Hepatocyte (in vitro differentiated cells): Measurements from ENCODE around the gene TTC33. TPM values are rescaled to one million over a fixed set of nuclear protein-coding genes. Genes with fewer than 3 reads are reported as not detected.

Experiments used
- DNase-seq: peaks from one replicate; pipeline ENCODE4 v3.0.0-alpha.2; 2016; ENCODE audit warnings: low spot score
- H2AFZ ChIP-seq: fragments of 200-600 bp; sonication (generic); 2 replicates; pipeline ENCODE4 v1.6.0; 2016; ENCODE audit warnings: antibody characterized with exemption, mild to moderate bottlenecking
- H3K27ac ChIP-seq: fragments of 200-600 bp; sonication (generic); 2 replicates; pipeline ENCODE4 v1.5.1; 2016; ENCODE audit warnings: mild to moderate bottlenecking
- H3K27me3 ChIP-seq: fragments of 200-600 bp; sonication (generic); 2 replicates; pipeline ENCODE4 v1.6.1; 2016
- H3K36me3 ChIP-seq: fragments of 200-600 bp; sonication (generic); replicated peaks from 2 replicates; pipeline ENCODE4 v1.5.1; 2016; ENCODE audit warnings: low read depth; ENCODE audit not compliant: insufficient read depth
- H3K4me1 ChIP-seq: fragments of 200-600 bp; sonication (generic); 2 replicates; pipeline ENCODE4 v1.5.1; 2016; ENCODE audit warnings: mild to moderate bottlenecking, moderate library complexity; ENCODE audit not compliant: insufficient read depth
- H3K4me2 ChIP-seq: fragments of 200-600 bp; sonication (generic); 2 replicates; pipeline ENCODE4 v1.6.0; 2016
- H3K4me3 ChIP-seq: fragments of 200-600 bp; sonication (generic); 2 replicates; pipeline ENCODE4 v1.5.1; 2016; ENCODE audit warnings: mild to moderate bottlenecking
- H3K79me2 ChIP-seq: fragments of 200-600 bp; sonication (generic); 2 replicates; pipeline ENCODE4 v1.6.0; 2017; ENCODE audit warnings: mild to moderate bottlenecking
- H3K9me2 ChIP-seq: fragments of 200-600 bp; sonication (generic); replicated peaks from 2 replicates; pipeline ENCODE4 v1.6.0; 2017; ENCODE audit warnings: mild to moderate bottlenecking; ENCODE audit not compliant: insufficient read depth
- H3K9me3 ChIP-seq: fragments of 200-600 bp; sonication (generic); 2 replicates; pipeline ENCODE4 v1.5.1; 2016; ENCODE audit warnings: low read depth, mild to moderate bottlenecking
- H4K20me1 ChIP-seq: fragments of 200-600 bp; sonication (generic); 2 replicates; pipeline ENCODE4 v1.6.0; 2016; ENCODE audit warnings: mild to moderate bottlenecking; ENCODE audit not compliant: insufficient read depth, poor library complexity, severe bottlenecking
- EZH2 ChIP-seq: fragments of 200-600 bp; sonication (generic); IDR thresholded peaks from 2 replicates; pipeline ENCODE4 v1.6.1; 2016; ENCODE audit warnings: antibody characterized with exemption, mild to moderate bottlenecking, borderline replicate concordance
- EZH2phosphoT487 ChIP-seq: fragments of 200-600 bp; sonication (generic); IDR thresholded peaks from one replicate; pipeline ENCODE4 v1.6.1; 2018; ENCODE audit warnings: antibody characterized with exemption, mild to moderate bottlenecking, low read depth, moderate library complexity; ENCODE audit not compliant: unreplicated experiment, severe bottlenecking
- WGBS: methylation state at CpG from one replicate; pipeline ENCODE4 v1.1.6; 2016; ENCODE audit warnings: low lambda C conversion rate; ENCODE audit errors: missing lambda C conversion rate; 5-methylcytosine and 5-hydroxymethylcytosine counted together
- polyA plus RNA-seq: library from polyadenylated mRNA; unstranded; fragments of >200 nt; fragmentation: Nextera tagmentation; extraction: Ambion mirVana; gene quantifications from 2 replicates; pipeline ENCODE4 v1.2.1, GENCODE V29; 2016
- total RNA-seq: library from RNA; depleted of rRNA; stranded (reverse); fragments of >200 nt; gene quantifications from 2 replicates; pipeline ENCODE4 v1.2.3, GENCODE V29; 2014
- TF ChIP-seq, protein P1 (sequence below): fragments of 200-600 bp; sonication (generic); IDR thresholded peaks from 2 replicates; pipeline ENCODE4 v1.5.1; 2016; ENCODE audit warnings: antibody characterized with exemption, mild to moderate bottlenecking; ENCODE audit not compliant: poor library complexity

TTC33 gene
- total and polyA plus RNA-seq, 2 experiments from 2014 or later = 5.6 to 19.3 TPM

DNA sequence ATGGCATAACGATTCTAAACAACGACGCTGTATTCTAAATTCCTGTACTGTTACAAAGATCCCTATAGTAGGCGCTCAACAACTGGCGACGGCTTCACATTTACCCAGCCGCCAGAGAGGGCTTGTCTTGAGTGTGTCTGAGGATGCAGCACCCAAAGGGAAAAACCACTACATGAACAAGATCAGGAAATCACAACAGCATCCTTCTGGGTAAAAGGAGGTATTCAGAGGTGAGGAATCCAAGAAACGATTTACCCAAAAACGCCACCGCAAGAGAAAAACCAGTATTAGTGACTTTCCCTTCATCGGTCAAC is 711 bp downstream of the TTC33 start:
- peak overlapping the region; percentile 91 for H2AFZ ChIP-seq
- no peaks in the 10 kb centered on the region for H3K36me3 ChIP-seq
- 3% methylated on average over 11 of the region's 11 CpGs for WGBS

DNA sequence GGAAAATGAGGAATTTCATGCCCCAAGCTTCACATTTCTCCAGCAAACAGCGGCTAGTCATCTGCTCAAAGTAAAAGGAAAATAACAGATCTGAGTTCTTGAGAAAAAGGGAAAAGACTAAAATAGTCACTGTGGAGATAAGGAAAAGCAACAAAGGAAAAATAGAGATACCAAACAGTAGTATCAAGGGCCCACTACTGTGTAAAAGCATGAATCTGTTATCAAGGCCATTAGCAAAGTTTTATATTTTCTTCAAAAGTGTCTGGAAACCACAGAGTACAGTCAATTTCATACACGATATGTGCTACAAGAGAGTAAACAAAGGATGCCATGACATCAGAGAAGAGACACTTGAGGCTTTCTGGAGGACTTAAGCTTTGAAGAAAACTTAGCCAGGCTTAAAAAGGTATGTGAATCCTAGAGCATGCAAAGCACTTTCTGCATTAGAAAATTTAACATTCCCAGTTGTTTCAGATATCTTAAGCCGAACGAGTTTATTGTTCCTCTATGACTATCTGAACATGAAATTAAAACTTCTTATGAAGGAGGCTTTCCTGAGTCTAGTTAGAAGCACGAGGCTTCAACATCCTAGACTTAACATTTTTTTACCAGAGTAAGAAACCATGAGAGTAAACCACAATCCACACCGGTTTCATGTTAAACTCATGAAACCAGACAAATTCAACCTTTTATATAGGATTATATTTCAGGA is 1.2 kb downstream of the TTC33 start:
- Histone ChIP-seq H2AFZ (peak overlapping the region; percentile 58), H4K20me1 (no peaks in the 10 kb centered on the region), H3K9me2 (no peaks in the 10 kb centered on the region), H3K36me3 (no peaks in the 10 kb centered on the region), H3K27me3 (no peaks in the 10 kb centered on the region), H3K4me1 (no peaks in the 10 kb centered on the region), H3K4me2 (peak overlapping the region; percentile 76), H3K27ac (peak overlapping the region; percentile 94), H3K79me2 (peaks cover 49% of the 10 kb centered on the region), H3K4me3 (peak overlapping the region; percentile 82), H3K9me3 (no peaks in the 10 kb centered on the region)
- TF ChIP-seq, protein P1, sequence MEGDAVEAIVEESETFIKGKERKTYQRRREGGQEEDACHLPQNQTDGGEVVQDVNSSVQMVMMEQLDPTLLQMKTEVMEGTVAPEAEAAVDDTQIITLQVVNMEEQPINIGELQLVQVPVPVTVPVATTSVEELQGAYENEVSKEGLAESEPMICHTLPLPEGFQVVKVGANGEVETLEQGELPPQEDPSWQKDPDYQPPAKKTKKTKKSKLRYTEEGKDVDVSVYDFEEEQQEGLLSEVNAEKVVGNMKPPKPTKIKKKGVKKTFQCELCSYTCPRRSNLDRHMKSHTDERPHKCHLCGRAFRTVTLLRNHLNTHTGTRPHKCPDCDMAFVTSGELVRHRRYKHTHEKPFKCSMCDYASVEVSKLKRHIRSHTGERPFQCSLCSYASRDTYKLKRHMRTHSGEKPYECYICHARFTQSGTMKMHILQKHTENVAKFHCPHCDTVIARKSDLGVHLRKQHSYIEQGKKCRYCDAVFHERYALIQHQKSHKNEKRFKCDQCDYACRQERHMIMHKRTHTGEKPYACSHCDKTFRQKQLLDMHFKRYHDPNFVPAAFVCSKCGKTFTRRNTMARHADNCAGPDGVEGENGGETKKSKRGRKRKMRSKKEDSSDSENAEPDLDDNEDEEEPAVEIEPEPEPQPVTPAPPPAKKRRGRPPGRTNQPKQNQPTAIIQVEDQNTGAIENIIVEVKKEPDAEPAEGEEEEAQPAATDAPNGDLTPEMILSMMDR = no peak
- TF ChIP-seq EZH2 = no peak
- no peak for TF ChIP-seq EZH2phosphoT487
- WGBS = 18% methylated on average over 6 of the region's 6 CpGs
- no peak for DNase-seq

More for the DNA sequence above, 711 bp downstream of the TTC33 start:
- H3K4me3 ChIP-seq = peak overlapping the region; percentile 82
- DNase-seq = peak; percentile 86
- H4K20me1 ChIP-seq = no peaks in the 10 kb centered on the region
- H3K4me2 ChIP-seq = peak overlapping the region; percentile 76
- no peaks in the 10 kb centered on the region for H3K4me1 ChIP-seq
- no peaks in the 10 kb centered on the region for H3K9me2 ChIP-seq
- no peaks in the 10 kb centered on the region for H3K27me3 ChIP-seq
- peaks cover 44% of the 10 kb centered on the region for H3K79me2 ChIP-seq
- H3K9me3 ChIP-seq = no peaks in the 10 kb centered on the region
- H3K27ac ChIP-seq = peak overlapping the region; percentile 94
- TF ChIP-seq EZH2phosphoT487 (no peak), EZH2 (no peak)
- TF ChIP-seq, protein P1 = peak; percentile 71

DNA sequence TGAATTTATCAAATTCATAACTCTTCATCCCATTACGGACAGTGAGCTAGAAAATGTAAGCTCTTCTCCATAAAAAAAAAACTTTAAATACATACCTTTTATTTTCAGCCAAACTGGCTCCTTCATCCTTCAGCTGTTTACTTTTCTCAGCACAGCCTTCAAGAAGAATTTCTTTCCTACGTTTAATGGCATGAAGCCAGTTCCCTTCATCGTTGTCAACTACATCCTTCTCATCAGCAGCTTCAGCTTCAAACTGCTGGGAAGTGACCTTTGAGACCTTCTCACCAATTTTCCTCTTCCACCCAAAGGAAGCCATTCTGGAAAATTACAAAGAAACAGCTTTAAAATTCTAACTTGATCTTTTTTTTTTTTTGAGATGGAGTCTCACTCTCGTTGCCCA is 9.1 kb downstream of the TTC33 start:
- Histone ChIP-seq H2AFZ (no peak overlapping the region), H3K27me3 (no peaks in the 10 kb centered on the region), H3K36me3 (no peaks in the 10 kb centered on the region), H4K20me1 (no peaks in the 10 kb centered on the region), H3K4me2 (no peak overlapping the region), H3K9me2 (no peaks in the 10 kb centered on the region), H3K4me1 (no peaks in the 10 kb centered on the region), H3K27ac (no peak overlapping the region), H3K9me3 (no peaks in the 10 kb centered on the region), H3K79me2 (peaks cover 89% of the 10 kb centered on the region), H3K4me3 (no peak overlapping the region)
- TF ChIP-seq EZH2 = no peak
- no peak for TF ChIP-seq EZH2phosphoT487
- TF ChIP-seq, protein P1 = no peak
- WGBS = 58% methylated on average over 4 of the region's 4 CpGs
- DNase-seq = no peak
